HEK293 (cell line): ENCODE measurements around the gene C1orf210.

ENCODE experiments used
- CTCF ChIA-PET: fragments of 350-600 bp; formaldehyde crosslinking; extraction: SDS; loops from one replicate; lab custom pipeline; 2021; ENCODE audit warnings: antibody characterized with exemption; lab: Yijun Ruan, JAX
- POLR2A ChIA-PET: fragments of 300-600 bp; formaldehyde crosslinking; extraction: SDS; loops from one replicate; lab custom pipeline; 2020; ENCODE audit warnings: antibody characterized with exemption, inconsistent platforms; lab: Yijun Ruan, JAX
- H3K27ac ChIP-seq: fragments of 200-500 bp; sonication (Bioruptor generic); 2 replicates; pipeline ENCODE4 v1.5.1; 2014; ENCODE audit warnings: low read depth, low read length, control low read depth, inconsistent platforms; ENCODE audit errors: extremely low read depth
- H3K36me3 ChIP-seq, 2 experiments: fragments of 200-500 bp in 1 of 2; sonication (Bioruptor generic) in 1 of 2; 1 replicate in 1 of 2; 2 replicates in 1 of 2; pipeline ENCODE4 v1.5.1; 2014 to 2017; ENCODE audit warnings: inconsistent platforms in 2 of 2, low read length in 2 of 2; ENCODE audit not compliant: control insufficient read depth in 2 of 2, insufficient read depth in 1 of 2
- H3K4me1 ChIP-seq: fragments of 200-500 bp; sonication (Bioruptor generic); 2 replicates; pipeline ENCODE4 v1.5.1; 2014; ENCODE audit warnings: mild to moderate bottlenecking, low read length, inconsistent platforms; ENCODE audit not compliant: control insufficient read depth, insufficient read depth
- H3K4me3 ChIP-seq: 2 replicates; pipeline ENCODE4 v1.5.1; 2011; ENCODE audit warnings: low read depth, mild to moderate bottlenecking, control low read depth, low read length, moderate library complexity
- H3K9me3 ChIP-seq: fragments of 200-500 bp; sonication (Bioruptor generic); 2 replicates; pipeline ENCODE4 v1.5.1; 2014; ENCODE audit warnings: low read depth, low read length, inconsistent platforms; ENCODE audit not compliant: control insufficient read depth, insufficient read depth
- BCL11A ChIP-seq: fragments of 450-650 bp; formaldehyde crosslinking; IDR thresholded peaks from 2 replicates; pipeline ENCODE4 v1.5.1; 2016; ENCODE audit warnings: low read depth, missing biosample characterization, missing genetic modification characterization
- EGR2 ChIP-seq: fragments of 450-650 bp; formaldehyde crosslinking; IDR thresholded peaks from 2 replicates; pipeline ENCODE4 v1.5.1; 2016; ENCODE audit warnings: low read depth, missing biosample characterization, missing genetic modification characterization
- KLF8 ChIP-seq: fragments of 450-650 bp; formaldehyde crosslinking; IDR thresholded peaks from 2 replicates; pipeline ENCODE4 v1.5.1; 2016; ENCODE audit warnings: missing biosample characterization, missing genetic modification characterization
- KLF9 ChIP-seq: fragments of 450-650 bp; formaldehyde crosslinking; IDR thresholded peaks from 2 replicates; pipeline ENCODE4 v1.5.1; 2016; ENCODE audit warnings: missing biosample characterization, missing genetic modification characterization, low read depth
- SCRT1 ChIP-seq: fragments of 450-650 bp; formaldehyde crosslinking; IDR thresholded peaks from 2 replicates; pipeline ENCODE4 v1.5.1; 2016; ENCODE audit warnings: missing biosample characterization, missing genetic modification characterization, borderline replicate concordance
- WT1 ChIP-seq: fragments of 450-650 bp; formaldehyde crosslinking; IDR thresholded peaks from 2 replicates; pipeline ENCODE4 v1.5.1; 2016; ENCODE audit warnings: missing biosample characterization, missing genetic modification characterization
- ZFHX2 ChIP-seq: fragments of 450-650 bp; formaldehyde crosslinking; conservative IDR thresholded peaks from 2 replicates; pipeline ENCODE4 v1.5.1; 2016; ENCODE audit warnings: missing biosample characterization, missing genetic modification characterization
- ZIC2 ChIP-seq: fragments of 450-650 bp; formaldehyde crosslinking; IDR thresholded peaks from 2 replicates; pipeline ENCODE4 v1.5.1; 2016; ENCODE audit warnings: missing biosample characterization, missing genetic modification characterization
- ZNF140 ChIP-seq: fragments of 450-650 bp; formaldehyde crosslinking; IDR thresholded peaks from 2 replicates; pipeline ENCODE4 v1.5.1; 2016; ENCODE audit warnings: missing biosample characterization, missing genetic modification characterization
- ZNF174 ChIP-seq: fragments of 450-650 bp; formaldehyde crosslinking; IDR thresholded peaks from 2 replicates; pipeline ENCODE4 v1.5.0; 2017; ENCODE audit warnings: missing biosample characterization, mild to moderate bottlenecking, missing genetic modification characterization
- ZNF19 ChIP-seq: fragments of 450-650 bp; formaldehyde crosslinking; IDR thresholded peaks from 2 replicates; pipeline ENCODE4; 2016; ENCODE audit warnings: missing biosample characterization, missing genetic modification characterization, low read depth
- ZNF214 ChIP-seq: fragments of 450-650 bp; formaldehyde crosslinking; IDR thresholded peaks from 2 replicates; pipeline ENCODE4 v1.5.1; 2017; ENCODE audit warnings: missing biosample characterization, mild to moderate bottlenecking, missing genetic modification characterization, borderline replicate concordance
- ZNF610 ChIP-seq: fragments of 450-650 bp; formaldehyde crosslinking; IDR thresholded peaks from 2 replicates; pipeline ENCODE4 v1.5.1; 2016; ENCODE audit warnings: missing biosample characterization, missing genetic modification characterization, borderline replicate concordance
- ZNF843 ChIP-seq: fragments of 450-650 bp; formaldehyde crosslinking; IDR thresholded peaks from 2 replicates; pipeline ENCODE4 v1.5.1; 2016; ENCODE audit warnings: missing biosample characterization, missing genetic modification characterization
- ZSCAN30 ChIP-seq: fragments of 450-650 bp; IDR thresholded peaks from 2 replicates; pipeline ENCODE4 v1.5.1; 2018; ENCODE audit warnings: missing biosample characterization, mild to moderate bottlenecking, missing genetic modification characterization, moderate library complexity
- TF ChIP-seq, protein P1 (sequence below): fragments of 450-650 bp; formaldehyde crosslinking; IDR thresholded peaks from 2 replicates; pipeline ENCODE4 v1.5.1; 2017; ENCODE audit warnings: missing biosample characterization, missing genetic modification characterization
- TF ChIP-seq, protein P2 (sequence below): fragments of 450-650 bp; formaldehyde crosslinking; IDR thresholded peaks from 2 replicates; pipeline ENCODE4 v1.5.1; 2016; ENCODE audit warnings: missing biosample characterization, missing genetic modification characterization
- TF ChIP-seq, protein P3 (sequence below): fragments of 450-650 bp; formaldehyde crosslinking; IDR thresholded peaks from 2 replicates; pipeline ENCODE4 v1.5.1; 2016; ENCODE audit warnings: missing biosample characterization, missing genetic modification characterization
- TF ChIP-seq, protein P4 (sequence below): fragments of 450-650 bp; formaldehyde crosslinking; IDR thresholded peaks from 2 replicates; pipeline ENCODE4 v1.5.1; 2016; ENCODE audit warnings: missing biosample characterization, missing genetic modification characterization
- TF ChIP-seq, protein P5 (sequence below): fragments of 450-650 bp; formaldehyde crosslinking; IDR thresholded peaks from 2 replicates; pipeline ENCODE4 v1.5.1; 2016; ENCODE audit warnings: missing biosample characterization, missing genetic modification characterization
- TF ChIP-seq, protein P6 (sequence below): fragments of 450-650 bp; formaldehyde crosslinking; IDR thresholded peaks from 2 replicates; pipeline ENCODE4 v1.5.1; 2016; ENCODE audit warnings: missing biosample characterization, missing genetic modification characterization

C1orf210 gene

DNA sequence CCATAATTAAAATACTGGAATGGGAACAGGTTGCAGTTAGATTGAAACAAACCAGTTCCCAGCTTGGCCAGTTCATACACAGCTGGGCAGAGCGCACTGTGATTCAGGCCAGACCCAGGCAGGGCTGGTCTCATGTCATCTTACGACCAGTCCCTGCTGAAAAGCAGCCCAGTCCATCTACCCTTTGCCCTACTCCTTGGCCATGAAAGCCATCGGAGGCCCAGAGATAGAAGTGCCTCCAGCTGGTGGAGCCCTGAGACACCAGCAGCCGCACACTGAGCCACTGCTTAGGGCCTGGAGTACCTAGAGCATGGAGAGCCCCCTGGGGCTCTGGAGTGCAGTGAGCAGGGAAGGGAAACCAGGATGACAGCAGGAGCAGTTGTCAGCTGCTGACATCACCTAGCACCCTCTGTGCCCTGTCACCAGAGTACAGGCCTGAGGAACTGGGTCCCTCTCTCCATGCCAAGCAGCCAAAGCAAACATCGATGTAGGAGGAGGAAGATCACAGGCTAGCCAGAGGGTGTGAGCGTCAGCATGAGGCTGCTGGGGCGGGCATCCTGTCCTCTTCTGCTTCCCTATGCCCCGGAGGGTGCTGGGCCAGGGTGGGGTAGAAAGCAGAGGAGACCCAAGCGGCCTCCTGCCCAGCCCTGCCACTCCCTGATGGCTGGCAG, 49.8 kb downstream of the C1orf210 start:
- TF ChIP-seq, protein P1, sequence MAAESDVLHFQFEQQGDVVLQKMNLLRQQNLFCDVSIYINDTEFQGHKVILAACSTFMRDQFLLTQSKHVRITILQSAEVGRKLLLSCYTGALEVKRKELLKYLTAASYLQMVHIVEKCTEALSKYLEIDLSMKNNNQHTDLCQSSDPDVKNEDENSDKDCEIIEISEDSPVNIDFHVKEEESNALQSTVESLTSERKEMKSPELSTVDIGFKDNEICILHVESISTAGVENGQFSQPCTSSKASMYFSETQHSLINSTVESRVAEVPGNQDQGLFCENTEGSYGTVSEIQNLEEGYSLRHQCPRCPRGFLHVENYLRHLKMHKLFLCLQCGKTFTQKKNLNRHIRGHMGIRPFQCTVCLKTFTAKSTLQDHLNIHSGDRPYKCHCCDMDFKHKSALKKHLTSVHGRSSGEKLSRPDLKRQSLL (tag by site-specific recombination): peak; percentile 59; the same call in 1 of the 2 replicates
- TF ChIP-seq ZIC2 (peak; percentile 98), ZNF140 (tag by site-specific recombination) (no peak)
- no peaks in the 10 kb centered on the region for H3K36me3 ChIP-seq
- H3K4me1 ChIP-seq: no peaks in the 10 kb centered on the region
- POLR2A ChIA-PET: no interaction called here
- H3K9me3 ChIP-seq: no peaks in the 10 kb centered on the region
- no peak overlapping the region for H3K4me3 ChIP-seq
- CTCF ChIA-PET: interaction anchor here (0.7 kb wide), 1 partner anchor 153 kb away, joined by 3 read pairs; no protein-coding TSS in a partner anchor
- no peak overlapping the region for H3K27ac ChIP-seq

DNA sequence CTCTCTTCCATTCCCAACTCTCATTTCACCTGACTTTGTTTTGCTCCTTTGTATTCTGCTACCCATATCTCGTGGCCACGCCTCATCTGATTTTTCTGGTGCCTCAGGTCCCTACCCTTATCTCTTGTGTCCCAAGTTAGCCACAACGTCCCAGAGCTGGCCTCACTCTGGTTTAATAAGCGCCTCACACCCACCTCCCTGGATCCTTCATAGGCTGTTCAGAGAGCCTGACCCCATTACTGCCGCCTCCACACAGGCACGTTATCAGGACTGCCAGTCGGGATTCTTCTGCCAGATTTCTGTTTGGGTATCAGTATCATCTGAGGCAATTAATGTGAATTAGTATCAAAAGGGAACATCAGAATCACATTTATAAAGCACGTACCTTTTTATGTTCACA, 50.3 kb downstream of the C1orf210 start:
- ChIA-PET CTCF (interaction anchor here (11.4 kb wide), 1 partner anchor 179 kb away, joined by 110 read pairs; no protein-coding TSS in a partner anchor), POLR2A (no interaction called here)
- Histone ChIP-seq H3K4me3 (no peak overlapping the region), H3K9me3 (no peaks in the 10 kb centered on the region), H3K27ac (no peak overlapping the region), H3K4me1 (no peaks in the 10 kb centered on the region), H3K36me3 (no peaks in the 10 kb centered on the region)
- TF ChIP-seq EGR2 (tag by site-specific recombination) (peak; percentile 73), ZFHX2 (tag by site-specific recombination) (peak; percentile 68), KLF8 (tag by site-specific recombination) (no peak)
- TF ChIP-seq, protein P2, sequence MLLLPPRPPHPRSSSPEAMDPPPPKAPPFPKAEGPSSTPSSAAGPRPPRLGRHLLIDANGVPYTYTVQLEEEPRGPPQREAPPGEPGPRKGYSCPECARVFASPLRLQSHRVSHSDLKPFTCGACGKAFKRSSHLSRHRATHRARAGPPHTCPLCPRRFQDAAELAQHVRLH (tag by site-specific recombination): no peak

DNA sequence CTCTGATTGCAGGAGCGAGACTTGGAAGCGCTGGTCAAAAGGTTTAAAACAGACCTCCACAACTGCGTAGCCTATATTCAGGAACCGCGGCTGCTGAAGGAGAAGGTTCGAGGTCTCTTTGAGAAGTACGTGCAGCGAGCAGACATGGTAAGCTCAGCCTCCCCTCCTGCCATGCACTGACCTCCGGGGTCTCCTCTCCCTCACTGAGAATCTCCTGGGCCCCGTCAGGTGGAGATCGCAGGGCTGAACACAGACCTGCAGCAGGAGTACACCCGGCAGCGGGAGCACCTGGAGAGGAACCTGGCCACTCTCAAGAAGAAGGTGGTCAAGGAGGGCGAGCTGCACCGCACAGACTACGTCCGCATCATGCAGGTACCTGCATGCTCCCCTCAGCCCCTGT, 51.1 kb downstream of the C1orf210 start:
- ChIA-PET POLR2A (no interaction called here), CTCF (interaction anchor here (11.4 kb wide), 1 partner anchor 180 kb away, joined by 110 read pairs; no protein-coding TSS in a partner anchor)

DNA sequence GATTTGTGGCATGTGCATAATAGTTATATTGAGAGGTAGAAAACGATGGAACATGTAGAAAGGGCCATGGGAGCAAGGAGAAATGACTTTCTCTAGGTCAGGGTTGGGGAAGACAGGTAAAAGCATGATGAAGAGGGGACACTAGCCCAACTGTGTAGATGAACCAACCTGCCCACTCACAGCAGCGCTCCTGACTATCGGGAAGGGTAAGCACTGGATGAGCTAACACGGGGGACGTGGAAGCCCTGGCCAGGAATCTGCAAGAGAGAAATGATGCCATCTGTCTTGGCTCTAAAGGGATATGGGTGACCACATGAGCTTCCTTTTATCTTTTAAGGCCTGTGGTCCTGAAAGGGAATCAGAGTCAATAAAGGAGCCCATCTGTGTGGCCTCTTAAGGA, 51.8 kb downstream of the C1orf210 start:
- CTCF ChIA-PET: interaction anchor here (0.6 to 11.4 kb wide), 3 partner anchors 68 to 530 kb away, joined by 3 to 110 read pairs (median 4); no protein-coding TSS in a partner anchor
- H3K4me1 ChIP-seq: no peaks in the 10 kb centered on the region
- H3K9me3 ChIP-seq: no peaks in the 10 kb centered on the region
- POLR2A ChIA-PET: no interaction called here
- H3K27ac ChIP-seq: no peak overlapping the region
- no peaks in the 10 kb centered on the region for H3K36me3 ChIP-seq
- H3K4me3 ChIP-seq: no peak overlapping the region
- no peak for TF ChIP-seq ZNF843 (tag by site-specific recombination)
- TF ChIP-seq, protein P3, sequence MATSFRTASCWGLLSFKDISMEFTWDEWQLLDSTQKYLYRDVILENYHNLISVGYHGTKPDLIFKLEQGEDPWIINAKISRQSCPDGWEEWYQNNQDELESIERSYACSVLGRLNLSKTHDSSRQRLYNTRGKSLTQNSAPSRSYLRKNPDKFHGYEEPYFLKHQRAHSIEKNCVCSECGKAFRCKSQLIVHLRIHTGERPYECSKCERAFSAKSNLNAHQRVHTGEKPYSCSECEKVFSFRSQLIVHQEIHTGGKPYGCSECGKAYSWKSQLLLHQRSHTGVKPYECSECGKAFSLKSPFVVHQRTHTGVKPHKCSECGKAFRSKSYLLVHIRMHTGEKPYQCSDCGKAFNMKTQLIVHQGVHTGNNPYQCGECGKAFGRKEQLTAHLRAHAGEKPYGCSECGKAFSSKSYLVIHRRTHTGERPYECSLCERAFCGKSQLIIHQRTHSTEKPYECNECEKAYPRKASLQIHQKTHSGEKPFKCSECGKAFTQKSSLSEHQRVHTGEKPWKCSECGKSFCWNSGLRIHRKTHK (tag by site-specific recombination): no peak
- no peak for TF ChIP-seq WT1
- no peak for TF ChIP-seq KLF9 (tag by site-specific recombination)
- no peak for TF ChIP-seq ZNF214
- TF ChIP-seq, protein P4, sequence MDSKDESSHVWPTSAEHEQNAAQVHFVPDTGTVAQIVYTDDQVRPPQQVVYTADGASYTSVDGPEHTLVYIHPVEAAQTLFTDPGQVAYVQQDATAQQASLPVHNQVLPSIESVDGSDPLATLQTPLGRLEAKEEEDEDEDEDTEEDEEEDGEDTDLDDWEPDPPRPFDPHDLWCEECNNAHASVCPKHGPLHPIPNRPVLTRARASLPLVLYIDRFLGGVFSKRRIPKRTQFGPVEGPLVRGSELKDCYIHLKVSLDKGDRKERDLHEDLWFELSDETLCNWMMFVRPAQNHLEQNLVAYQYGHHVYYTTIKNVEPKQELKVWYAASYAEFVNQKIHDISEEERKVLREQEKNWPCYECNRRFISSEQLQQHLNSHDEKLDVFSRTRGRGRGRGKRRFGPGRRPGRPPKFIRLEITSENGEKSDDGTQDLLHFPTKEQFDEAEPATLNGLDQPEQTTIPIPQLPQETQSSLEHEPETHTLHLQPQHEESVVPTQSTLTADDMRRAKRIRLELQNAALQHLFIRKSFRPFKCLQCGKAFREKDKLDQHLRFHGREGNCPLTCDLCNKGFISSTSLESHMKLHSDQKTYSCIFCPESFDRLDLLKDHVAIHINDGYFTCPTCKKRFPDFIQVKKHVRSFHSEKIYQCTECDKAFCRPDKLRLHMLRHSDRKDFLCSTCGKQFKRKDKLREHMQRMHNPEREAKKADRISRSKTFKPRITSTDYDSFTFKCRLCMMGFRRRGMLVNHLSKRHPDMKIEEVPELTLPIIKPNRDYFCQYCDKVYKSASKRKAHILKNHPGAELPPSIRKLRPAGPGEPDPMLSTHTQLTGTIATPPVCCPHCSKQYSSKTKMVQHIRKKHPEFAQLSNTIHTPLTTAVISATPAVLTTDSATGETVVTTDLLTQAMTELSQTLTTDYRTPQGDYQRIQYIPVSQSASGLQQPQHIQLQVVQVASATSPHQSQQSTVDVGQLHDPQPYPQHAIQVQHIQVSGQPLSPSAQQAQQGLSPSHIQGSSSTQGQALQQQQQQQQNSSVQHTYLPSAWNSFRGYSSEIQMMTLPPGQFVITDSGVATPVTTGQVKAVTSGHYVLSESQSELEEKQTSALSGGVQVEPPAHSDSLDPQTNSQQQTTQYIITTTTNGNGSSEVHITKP (tag by site-specific recombination): no peak

More for the DNA sequence above, 51.1 kb downstream of the C1orf210 start:
- TF ChIP-seq BCL11A (tag by site-specific recombination): no peak
- no peak for TF ChIP-seq ZSCAN30
- TF ChIP-seq ZNF610 (tag by site-specific recombination): no peak
- TF ChIP-seq ZNF174 (tag by site-specific recombination): no peak
- no peak for TF ChIP-seq ZNF19 (tag by site-specific recombination)
- TF ChIP-seq, protein P5, sequence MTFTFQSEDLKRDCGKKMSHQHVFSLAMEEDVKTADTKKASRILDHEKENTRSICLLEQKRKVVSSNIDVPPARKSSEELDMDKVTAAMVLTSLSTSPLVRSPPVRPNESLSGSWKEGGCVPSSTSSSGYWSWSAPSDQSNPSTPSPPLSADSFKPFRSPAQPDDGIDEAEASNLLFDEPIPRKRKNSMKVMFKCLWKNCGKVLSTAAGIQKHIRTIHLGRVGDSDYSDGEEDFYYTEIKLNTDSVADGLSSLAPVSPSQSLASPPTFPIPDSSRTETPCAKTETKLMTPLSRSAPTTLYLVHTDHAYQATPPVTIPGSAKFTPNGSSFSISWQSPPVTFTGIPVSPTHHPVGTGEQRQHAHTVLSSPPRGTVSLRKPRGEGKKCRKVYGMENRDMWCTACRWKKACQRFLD (tag by site-specific recombination): no peak
- TF ChIP-seq SCRT1 (tag by site-specific recombination): no peak
- TF ChIP-seq, protein P6, sequence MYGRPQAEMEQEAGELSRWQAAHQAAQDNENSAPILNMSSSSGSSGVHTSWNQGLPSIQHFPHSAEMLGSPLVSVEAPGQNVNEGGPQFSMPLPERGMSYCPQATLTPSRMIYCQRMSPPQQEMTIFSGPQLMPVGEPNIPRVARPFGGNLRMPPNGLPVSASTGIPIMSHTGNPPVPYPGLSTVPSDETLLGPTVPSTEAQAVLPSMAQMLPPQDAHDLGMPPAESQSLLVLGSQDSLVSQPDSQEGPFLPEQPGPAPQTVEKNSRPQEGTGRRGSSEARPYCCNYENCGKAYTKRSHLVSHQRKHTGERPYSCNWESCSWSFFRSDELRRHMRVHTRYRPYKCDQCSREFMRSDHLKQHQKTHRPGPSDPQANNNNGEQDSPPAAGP (tag by site-specific recombination): no peak
- H3K27ac ChIP-seq: no peak overlapping the region
- no peaks in the 10 kb centered on the region for H3K4me1 ChIP-seq
- H3K4me3 ChIP-seq: no peak overlapping the region
- H3K36me3 ChIP-seq: no peaks in the 10 kb centered on the region
- H3K9me3 ChIP-seq: no peaks in the 10 kb centered on the region
